Caki2 (cell line): ENCODE results near the gene ROR2. TPM values are rescaled to one million over a fixed set of nuclear protein-coding genes. Genes with fewer than 3 reads are reported as not detected.

Experiments
- DNase-seq: peaks from one replicate; pipeline ENCODE4 v3.0.0-alpha.2; 2015; ENCODE audit warnings: low read depth
- in situ Hi-C: cut with HindIII; loops from 2 replicates; pipeline ENCODE4 v1.10.0; 2016; ENCODE audit warnings: low sequenced_read_pairs, low pct_unique_long_range_greater_than_20kb, mixed read lengths
- total RNA-seq: library from RNA; depleted of rRNA; stranded (reverse); fragments of >200 nt; shearing (Covaris generic); gene quantifications from 2 replicates; pipeline ENCODE4 v1.2.3, GENCODE V29; 2014; ENCODE audit warnings: low replicate concordance

Gene ROR2
- total RNA-seq, 1 experiment from 2014 or later = 8.4 TPM

DNA sequence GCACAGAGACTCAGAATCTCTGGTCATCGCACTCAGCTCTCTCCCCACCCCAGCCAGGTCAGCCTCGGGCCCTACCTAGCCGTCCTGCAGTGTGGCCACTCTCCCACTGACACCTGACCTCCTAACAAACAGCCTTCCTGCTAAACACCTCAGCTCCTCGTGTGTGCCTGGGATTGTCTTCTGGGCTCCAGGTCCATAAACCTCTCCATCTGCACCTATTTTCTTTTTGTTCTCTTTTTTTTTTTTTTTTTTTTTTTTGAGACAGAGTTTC is 193.6 kb downstream of the ROR2 start:
- DNase-seq = no peak
- in situ Hi-C loops = no loop called here

DNA sequence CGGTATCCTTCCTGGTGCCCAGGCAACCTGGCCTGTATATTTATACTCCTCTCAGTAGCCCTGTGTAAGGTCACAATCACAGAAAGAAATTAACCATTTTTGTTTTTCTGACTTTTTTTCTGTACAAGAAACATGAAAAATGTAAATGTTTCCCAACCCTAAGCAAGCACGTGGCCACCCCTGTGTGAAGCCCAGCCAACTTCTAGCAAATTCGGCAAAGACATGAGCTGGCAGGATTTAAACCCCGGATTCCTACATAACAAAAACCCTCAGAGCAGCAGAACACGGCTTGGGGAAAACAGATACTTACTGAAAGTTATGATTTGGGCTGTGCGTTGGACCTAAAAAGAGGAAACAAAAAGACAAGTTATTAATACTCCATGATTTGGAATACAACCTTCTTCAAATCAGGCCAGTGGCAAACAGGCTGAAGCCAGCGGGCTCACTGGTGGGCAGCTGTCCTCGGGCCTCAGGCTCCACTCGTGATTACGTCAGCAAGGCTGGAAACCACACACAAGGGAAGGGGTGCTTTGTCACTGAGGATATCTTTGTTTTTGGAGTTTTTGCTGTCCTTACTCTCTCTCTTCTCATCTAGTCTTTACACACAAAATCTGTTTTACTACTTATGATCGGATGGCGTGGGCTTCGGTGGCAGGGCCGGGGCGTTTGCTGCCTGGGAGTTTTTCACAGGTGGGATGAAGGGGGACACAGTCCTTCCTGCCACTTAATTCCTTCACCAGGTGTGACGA is 194.1 kb downstream of the ROR2 start:
- in situ Hi-C loops = no loop called here
- no peak for DNase-seq

GRCh38 chr9:91753711-91754110 is 196.3 kb downstream of the ROR2 start:
- in situ Hi-C loops = no loop called here
- no peak for DNase-seq

- DNase-seq = no peak
- in situ Hi-C loops = no loop called here
Observed at GRCh38 chr9:91751922-91752321, 198.1 kb downstream of the ROR2 start.

DNA sequence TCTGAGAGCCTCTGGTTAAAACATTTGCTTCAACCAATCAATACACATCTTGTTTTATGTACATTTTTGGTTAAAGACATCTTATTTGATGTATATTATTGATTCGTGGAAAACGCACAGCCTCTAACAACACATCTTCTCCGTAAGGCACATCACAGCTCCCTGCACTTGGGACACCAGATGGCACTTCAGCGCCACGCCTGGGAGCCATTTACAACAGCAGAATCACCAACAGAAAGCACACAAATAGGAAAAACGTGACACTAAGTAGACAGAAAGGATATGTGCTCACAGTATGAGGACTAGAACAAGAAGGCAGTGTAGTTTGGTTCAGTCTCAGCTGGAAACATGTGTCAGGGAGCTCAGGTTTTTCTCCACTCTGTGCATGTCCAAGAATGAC is 199.7 kb downstream of the ROR2 start:
- DNase-seq = no peak
- in situ Hi-C loops = no loop called here

- no peak for DNase-seq
- in situ Hi-C loops = no loop called here
Observed at GRCh38 chr9:91746904-91747303, 203.1 kb downstream of the ROR2 start.

DNA sequence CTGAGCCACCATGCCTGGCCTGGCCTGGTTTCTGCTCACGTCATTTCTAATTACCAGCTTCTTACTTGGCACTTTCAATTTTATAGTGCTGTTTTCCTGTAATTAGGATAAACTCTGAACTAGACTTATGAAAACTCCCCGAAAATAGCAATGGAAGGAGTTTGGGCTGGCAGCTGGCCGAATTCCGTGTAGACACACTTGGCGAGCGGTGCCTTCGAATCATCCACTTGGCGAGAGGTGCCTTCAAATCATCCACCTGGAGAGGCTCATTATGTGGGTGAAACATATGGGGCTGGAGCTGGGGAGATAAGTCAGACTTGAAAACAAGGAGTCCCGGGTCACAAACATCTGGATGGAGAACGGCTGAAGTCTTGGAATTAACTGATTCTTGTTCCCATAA is 203.7 kb downstream of the ROR2 start:
- no peak for DNase-seq
- in situ Hi-C loops = no loop called here

GRCh38 chr9:91744114-91744513 is 205.9 kb downstream of the ROR2 start:
- no peak for DNase-seq
- in situ Hi-C loops = no loop called here

- no peak for DNase-seq
- in situ Hi-C loops = no loop called here
Observed at GRCh38 chr9:91741522-91741921, 208.5 kb downstream of the ROR2 start.

GRCh38 chr9:91740701-91741100 is 209.3 kb downstream of the ROR2 start:
- DNase-seq = no peak
- in situ Hi-C loops = no loop called here

DNA sequence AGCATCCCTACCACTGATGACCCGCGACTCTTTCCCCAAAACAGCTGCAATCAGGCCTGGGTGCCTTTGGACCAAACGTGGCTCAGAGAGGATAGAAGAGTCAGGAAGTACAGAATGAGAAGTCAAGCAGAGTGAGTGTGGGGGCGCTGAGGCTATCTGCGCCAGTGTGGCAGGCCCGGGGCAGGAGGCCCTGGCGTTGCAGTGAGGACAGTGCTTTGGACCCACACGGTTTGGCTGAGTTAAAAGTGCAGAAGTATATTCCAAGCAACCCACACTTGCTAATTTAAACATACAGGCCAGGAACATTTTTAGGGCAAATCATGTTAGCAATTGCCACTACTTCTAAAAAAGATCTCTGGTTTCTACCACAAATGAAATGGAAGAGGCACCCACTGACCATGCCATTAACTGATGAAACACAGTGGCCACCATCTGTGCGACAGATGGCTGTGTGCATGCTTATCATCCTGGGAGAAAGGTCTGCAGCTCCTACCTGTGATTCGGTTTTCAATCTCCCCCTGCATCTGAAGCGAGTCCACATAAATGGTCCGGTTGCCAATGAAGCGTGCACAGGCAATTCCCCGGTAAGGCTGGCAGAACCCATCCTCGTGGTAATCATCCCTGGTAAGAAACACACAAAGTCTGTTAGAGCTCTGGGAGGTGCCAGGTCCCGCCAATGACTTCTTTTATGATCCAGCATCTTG is 213.0 kb downstream of the ROR2 start:
- no peak for DNase-seq
- in situ Hi-C loops = no loop called here

DNA sequence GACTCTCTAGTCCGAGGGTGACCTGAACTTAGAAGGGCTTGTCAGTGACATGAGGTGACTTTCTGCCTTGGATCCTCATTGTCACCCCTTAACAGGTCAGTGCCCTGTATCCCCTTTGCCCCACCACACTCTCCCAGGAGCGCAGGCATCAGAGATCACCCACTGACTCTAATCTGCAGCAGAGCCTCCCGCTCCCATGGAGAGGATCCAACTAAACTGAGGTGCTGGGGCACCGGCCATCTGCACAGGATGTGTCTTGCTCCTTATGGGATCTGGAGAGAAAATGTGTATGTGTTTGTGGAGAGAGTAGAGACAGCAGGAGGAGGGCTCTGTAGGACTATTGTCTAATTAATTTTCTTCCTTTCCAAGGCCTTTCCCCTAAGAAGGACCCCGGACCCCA is 213.7 kb downstream of the ROR2 start:
- DNase-seq = no peak
- in situ Hi-C loops = no loop called here

DNA sequence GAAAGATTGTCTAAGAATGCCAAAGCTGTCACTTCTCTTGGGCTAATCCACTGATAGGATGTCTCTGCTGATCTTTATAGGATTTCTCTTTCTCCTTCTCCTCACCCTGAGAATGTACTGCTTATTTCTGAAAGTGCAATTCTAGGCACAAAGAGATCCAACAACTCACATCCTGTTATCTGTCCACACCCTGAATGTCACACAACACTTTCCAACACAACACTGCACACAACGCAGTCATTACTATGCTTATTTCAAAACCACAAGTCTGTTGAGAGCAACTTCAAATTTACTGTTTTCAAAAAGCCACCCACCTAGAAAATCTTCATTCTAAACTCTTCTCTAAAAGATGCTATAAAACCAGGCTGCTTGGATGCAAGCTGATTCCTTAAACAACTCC is 215.0 kb downstream of the ROR2 start:
- in situ Hi-C loops = no loop called here
- DNase-seq = no peak

GRCh38 chr9:91734371-91734981 is 215.6 kb downstream of the ROR2 start:
- in situ Hi-C loops = no loop called here
- no peak for DNase-seq

- DNase-seq = no peak
- in situ Hi-C loops = no loop called here
Observed at GRCh38 chr9:91733006-91733624, 216.9 kb downstream of the ROR2 start.

DNA sequence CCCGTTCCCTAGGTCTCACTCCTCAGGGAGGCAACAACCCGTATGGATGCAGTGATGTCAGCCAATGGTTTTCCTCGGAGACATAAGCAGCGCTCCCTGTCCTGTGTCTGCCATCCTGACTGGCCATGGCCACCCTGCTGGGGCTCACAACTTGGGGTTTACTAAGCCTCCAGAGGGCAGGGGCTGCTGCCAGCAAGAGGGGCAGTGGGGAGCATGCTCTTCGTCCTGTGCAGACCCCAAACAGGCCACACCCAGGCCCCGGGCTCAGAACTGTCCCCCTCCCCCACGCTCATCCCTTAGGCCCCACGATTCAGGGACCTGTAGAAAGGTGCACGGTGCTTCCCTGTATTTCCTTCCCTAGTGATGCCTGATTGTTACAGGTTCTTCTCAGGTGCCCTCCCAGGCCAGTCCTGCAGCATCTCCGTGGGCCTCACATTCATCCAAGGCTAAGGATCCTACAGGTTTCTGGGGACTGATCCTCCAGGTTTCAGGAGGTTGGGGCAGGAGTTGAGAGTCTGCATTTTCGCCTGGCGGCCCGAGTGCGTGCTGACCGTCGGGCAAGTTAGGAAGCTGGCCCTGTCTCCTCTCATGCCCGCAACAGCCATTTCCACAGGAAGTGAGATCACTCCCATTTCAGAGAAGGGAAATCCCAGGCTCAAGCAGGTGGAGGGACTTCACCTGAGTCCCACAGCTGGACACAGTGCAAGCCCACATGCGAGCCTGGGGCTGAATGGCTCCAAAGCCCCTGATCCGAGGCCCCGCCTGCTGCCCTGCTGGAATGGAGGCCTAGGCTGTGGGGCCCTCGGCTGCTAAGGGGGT is 217.6 kb downstream of the ROR2 start:
- in situ Hi-C loops = no loop called here
- no peak for DNase-seq

- no peak for DNase-seq
- in situ Hi-C loops = no loop called here
Observed at GRCh38 chr9:91730806-91731205, 219.2 kb downstream of the ROR2 start.

- no peak for DNase-seq
- in situ Hi-C loops = no loop called here
Observed at GRCh38 chr9:91729558-91729842, 220.5 kb downstream of the ROR2 start.

DNA sequence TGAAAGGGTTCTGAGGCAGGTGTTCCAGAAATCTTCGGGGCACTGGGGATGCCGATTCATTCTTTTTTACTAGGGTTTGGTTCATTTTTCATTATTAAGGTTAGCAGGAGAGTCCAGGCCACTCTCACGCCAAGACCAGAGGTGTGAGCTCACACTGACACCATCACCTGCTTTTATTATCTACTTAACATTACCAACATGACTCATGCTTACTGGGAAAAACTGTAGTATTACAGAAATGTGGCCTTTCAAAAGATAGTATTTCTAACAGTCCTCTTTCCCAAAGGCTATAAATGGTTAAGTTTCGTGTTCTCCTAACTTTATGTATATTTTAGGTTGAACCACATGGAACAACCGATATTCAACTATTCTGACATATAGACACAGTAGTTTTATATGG is 222.1 kb downstream of the ROR2 start:
- no peak for DNase-seq
- in situ Hi-C loops = no loop called here
